ENCODE measurements around the gene P3H1.
"Not testable (repeated sequence)": the region's sequence is repeated elsewhere in the genome, so short reads cannot be mapped to it uniquely, and the experiment has no call there.

The P3H1 gene

GRCh38 chr1:42766741-42767509 is at the start of gene P3H1, which contains the start of gene C1orf50:
TSS of gene P3H1 (minus strand) at chr1:42767028. CDS start at chr1:42766971, 57 bp downstream.
TSS of gene C1orf50 (plus strand) at chr1:42767249. CDS start at chr1:42767312, 63 bp downstream.
- DNase-seq (ENCODE audit: low spot score): peak; percentile 100

- peak; percentile 1 for DNase-seq (ENCODE audit: low spot score)
Measured at GRCh38 chr1:42815941-42816584, 49.2 kb upstream of the P3H1 start.

- DNase-seq (ENCODE audit: low spot score): not testable (repeated sequence)
Measured at GRCh38 chr1:42814815-42815214, 48.0 kb upstream of the P3H1 start.

DNA sequence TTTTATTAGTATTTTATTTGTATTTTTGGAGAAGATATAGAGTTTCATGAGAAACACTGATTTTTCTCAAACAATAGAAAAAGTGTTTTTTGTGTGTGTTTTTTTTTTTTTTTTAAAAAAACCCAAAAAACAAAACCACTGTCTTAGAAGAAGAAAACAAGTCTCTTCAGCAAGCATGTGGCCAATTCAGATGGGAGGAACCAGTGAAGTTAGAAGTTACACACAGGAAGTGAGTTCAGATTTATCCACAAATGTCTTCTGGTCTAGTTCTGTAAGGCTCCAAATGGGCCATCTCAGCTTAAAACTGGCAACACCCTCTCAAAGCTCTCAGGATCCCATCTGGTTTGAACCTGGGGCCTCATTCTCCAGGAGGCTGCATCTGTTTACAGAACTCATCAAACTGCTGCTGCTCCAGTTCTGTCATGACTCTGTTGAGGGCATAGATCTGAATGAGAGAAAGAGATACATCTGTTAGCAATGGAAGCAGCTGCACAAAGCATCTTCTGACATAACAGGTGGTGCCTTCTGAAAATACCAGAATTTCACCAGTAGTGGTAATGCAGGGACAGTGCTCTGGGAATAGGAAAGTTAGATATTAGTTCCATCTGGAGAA is 40.3 kb upstream of the P3H1 start:
- no peak for DNase-seq (ENCODE audit: low spot score)

DNA sequence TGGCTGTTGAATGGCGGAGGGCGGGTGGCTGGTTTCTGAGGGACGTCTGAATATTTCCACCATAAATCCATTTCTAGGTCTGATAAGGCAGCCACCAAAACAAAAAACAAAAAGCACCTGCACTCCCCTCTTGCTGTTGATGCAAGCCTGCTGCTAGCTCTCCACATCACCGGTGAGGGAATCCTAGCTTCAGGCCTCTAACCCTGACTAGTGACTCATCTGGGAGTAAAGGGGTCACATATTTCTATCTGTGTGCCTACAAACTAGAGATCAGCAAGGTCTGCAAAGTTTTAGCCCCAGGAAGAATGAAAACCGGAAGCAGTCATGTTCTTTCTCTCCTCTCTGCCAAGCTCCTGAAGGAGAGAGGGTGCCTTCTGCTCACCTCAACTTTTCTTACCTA is 39.8 kb upstream of the P3H1 start:
- DNase-seq (ENCODE audit: low spot score): no peak

DNA sequence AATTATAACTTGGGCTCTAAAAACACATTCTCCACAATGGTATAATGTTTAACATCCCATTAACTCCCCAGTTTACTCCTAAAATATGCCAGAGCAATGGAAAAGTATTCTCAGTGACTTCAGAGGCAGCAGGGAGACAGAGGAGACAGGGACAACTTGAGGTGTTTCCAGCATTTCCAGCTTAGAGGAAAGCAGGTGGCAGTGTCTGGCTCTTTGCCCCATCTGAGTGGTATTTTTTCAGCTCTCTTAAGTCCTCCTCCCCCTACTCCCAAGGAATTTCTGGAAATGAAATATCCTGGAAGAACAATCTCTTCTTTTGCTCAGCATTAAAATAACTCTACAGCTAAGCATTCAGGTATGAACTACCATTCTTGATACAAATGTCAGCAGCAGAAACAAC is 39.3 kb upstream of the P3H1 start:
- no peak for DNase-seq (ENCODE audit: low spot score)

DNA sequence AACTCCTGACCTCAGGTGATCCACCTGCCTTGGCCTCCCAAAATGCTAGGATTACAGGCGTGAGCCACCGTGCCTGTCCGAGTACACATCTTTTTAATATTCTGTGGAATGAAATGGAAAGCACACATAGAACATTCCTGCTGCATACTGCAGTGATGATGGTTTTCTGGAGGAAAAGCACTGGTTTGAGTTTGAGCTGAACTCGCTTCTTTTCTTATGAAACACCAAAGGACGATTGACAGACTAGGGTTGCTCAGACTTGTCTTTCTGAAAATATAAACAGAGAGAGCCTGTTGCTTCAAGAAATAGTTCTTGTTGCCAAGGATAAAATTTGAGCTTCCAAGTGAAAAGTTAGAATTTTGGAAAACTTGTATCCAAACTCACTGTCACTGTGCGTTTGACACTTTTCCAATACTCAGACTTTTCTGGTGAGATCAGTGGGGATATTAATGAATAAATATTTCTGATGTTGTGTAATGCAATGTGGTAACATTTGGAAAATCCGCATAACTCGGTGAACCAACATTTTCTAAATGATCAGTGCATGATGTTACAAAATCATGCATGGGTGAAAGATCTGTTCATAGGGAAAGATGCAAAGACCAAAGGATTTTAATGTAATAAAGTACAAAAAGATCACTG is 35.1 kb upstream of the P3H1 start:
- no peak for DNase-seq (ENCODE audit: low spot score)

DNA sequence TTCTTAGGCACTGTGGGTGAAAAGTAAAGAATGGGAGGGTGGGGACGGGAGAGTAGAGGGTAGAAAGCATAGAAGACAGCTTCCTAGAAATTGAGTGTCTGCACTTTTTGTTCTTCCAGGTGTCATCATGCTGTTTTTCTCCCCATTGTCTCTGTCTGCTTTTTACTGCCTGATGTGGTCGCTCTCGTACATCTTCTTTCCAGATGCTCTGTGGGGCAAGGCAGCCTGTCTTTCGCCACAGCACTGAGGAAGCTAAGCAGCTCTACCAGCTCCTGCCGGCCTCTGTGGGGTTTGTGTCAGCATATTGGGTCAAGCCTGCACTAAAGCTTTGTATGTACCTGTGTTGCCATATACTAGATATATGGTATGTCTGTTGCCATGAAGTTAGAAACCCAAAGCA is 31.2 kb upstream of the P3H1 start:
- DNase-seq (ENCODE audit: low spot score): no peak

DNA sequence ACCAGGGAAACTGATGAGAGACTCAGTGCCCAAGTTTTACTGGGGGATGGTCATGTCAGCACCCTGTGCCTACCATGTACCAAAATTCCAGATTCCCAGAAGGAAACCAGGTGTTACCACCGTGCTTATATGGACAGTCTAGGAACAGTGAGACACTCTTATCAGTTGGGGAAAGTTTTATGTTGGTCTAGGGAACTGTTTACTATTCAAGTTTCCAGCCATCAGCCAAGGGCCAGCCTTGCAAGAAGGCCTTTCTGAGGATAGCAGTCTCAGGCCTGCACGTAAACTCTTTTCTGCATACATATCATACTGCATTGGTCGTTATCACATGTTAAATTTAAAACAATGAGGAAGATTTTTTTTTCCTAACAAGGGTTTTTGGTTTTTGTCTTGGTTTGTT is 30.6 kb upstream of the P3H1 start:
- no peak for DNase-seq (ENCODE audit: low spot score)

- DNase-seq (ENCODE audit: low spot score): no peak
Measured at GRCh38 chr1:42793824-42794223, 27.0 kb upstream of the P3H1 start.

GRCh38 chr1:42788021-42788420 is 21.2 kb upstream of the P3H1 start:
- no peak for DNase-seq (ENCODE audit: low spot score)

- no peak for DNase-seq (ENCODE audit: low spot score)
Measured at GRCh38 chr1:42786097-42786496, 19.3 kb upstream of the P3H1 start.

GRCh38 chr1:42784946-42785693 is 18.3 kb upstream of the P3H1 start, which contains the start of gene TMEM269:
TSS of gene TMEM269 (plus strand) at chr1:42784991. CDS start at chr1:42789894, 4,903 bp downstream.
- DNase-seq (ENCODE audit: low spot score): peak; percentile 29

- no peak for DNase-seq (ENCODE audit: low spot score)
Measured at GRCh38 chr1:42784547-42784945, 17.7 kb upstream of the P3H1 start.

- DNase-seq (ENCODE audit: low spot score): no peak
Measured at GRCh38 chr1:42783092-42783491, 16.3 kb upstream of the P3H1 start.

DNA sequence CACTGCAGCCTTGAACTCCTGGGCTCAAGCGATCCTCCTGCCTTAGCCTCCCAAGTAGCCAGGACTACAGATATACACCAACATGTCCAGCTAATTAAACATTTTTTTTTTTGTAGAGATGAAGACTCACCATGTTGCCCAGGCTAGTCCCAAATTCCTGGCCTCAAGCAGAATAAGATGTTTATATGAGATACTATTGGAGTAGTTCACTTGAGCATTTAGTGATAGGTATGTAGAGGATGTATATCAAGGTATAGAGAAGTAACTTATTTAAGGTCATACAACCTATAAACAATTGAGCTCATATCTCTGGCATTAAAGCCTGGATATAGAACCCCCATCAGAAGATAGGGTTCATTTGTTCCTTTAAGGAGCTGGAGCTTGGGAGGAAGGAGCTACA is 13.3 kb upstream of the P3H1 start:
- DNase-seq (ENCODE audit: low spot score): no peak

GRCh38 chr1:42779725-42780124 is 12.9 kb upstream of the P3H1 start:
- DNase-seq (ENCODE audit: low spot score): no peak

DNA sequence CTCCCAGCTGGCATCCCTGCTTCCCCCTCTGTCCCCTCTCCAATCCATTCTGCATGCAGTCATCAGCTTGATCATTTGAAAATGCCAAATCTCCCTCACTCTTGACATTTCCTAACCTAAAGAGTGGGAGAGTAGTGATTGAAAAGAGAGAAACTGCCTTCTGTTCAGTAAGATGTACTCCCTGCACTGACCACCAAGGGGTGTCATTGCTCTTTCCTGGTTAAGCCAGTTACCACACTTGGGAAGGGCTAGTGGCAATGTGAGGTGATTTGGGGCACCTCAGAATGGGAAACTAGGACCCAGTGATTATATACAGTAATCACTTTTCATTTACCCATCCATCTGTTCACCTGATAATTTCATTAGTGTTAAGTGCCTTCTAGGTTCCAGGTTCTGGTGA is 11.0 kb upstream of the P3H1 start:
- peak; percentile 23 for DNase-seq (ENCODE audit: low spot score)

GRCh38 chr1:42776502-42776901 is 9.7 kb upstream of the P3H1 start:
- DNase-seq (ENCODE audit: low spot score): no peak

DNA sequence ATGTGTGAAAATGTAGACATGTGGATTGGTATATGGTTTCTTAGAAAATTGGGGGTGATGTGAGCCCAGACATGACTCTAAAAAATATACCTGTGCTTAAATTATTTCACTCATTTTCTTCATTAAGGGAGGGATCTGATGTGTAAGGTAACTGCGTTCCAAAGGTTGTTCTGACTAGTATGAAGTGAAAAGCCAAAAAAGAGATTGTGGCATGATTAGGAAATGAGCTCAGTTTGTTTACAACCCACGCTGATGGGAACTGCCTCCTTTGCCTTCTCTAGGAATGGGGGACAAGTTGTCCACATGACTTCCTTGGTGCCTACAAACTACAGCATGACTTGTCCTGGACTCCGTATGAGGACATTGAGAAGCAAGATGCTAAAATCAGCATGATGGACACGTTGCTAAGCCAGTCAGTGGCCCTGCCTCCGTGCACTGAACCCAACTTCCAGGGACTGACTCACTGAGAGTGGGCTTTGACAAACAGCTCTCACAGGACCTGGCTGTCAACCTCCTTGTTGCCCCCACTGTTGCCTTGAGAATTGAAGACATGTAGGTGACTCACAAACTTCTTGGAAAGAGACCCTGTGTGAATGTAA is 8.2 kb upstream of the P3H1 start:
- no peak for DNase-seq (ENCODE audit: low spot score)

DNA sequence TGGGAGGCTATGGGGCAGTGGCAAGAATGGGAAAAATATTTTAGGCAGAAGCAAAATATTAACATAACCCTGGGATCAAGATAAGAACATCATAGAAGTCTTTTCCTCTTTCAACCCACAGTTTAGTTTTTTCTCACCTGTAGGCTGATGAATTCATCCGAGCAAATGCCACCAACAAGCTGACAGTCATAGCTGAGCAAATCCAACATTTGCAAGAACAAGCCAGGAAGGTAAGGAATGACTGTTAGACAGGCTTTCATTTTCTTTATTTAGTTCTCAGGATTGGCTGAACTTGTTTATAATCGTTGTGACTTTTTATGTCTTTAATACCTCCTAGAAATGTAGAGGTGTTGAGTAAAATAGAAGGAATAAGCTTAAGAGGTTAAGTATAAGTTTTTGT is 6.6 kb upstream of the P3H1 start:
- no peak for DNase-seq (ENCODE audit: low spot score)

All from CD4-positive, alpha-beta T cell treated with Interleukin-2 at 100 ng/mL for 4 hours (primary cell).